ENCODE data around the gene ZFHX3.

ZFHX3 gene

GRCh38 chr16:72841506-72841905, 206.4 kb downstream of the ZFHX3 start:
- H3K27me3 ChIP-seq (ENCODE audit: insufficient read depth, low read length): no peaks in the 10 kb centered on the region

GRCh38 chr16:72840631-72841381, 207.1 kb downstream of the ZFHX3 start:
- peaks cover 16% of the 10 kb centered on the region for H3K4me1 ChIP-seq (ENCODE audit: insufficient read depth, low read length)
- H3K9ac ChIP-seq (ENCODE audit: low read depth, low read length): no peak overlapping the region
- H3K27me3 ChIP-seq (ENCODE audit: insufficient read depth, low read length): no peaks in the 10 kb centered on the region
- H3K9me3 ChIP-seq (ENCODE audit: insufficient read depth, low read depth, low read length): no peaks in the 10 kb centered on the region
- H3K36me3 ChIP-seq (ENCODE audit: insufficient read depth, low read depth, low read length): no peaks in the 10 kb centered on the region
- no peak overlapping the region for H3K27ac ChIP-seq (ENCODE audit: low read length)
- H3K4me3 ChIP-seq (ENCODE audit: low read length): no peak overlapping the region

More at GRCh38 chr16:72841506-72841905, 206.4 kb downstream of the ZFHX3 start:
- Histone ChIP-seq H3K4me3 (ENCODE audit: low read length) (no peak overlapping the region), H3K36me3 (ENCODE audit: insufficient read depth, low read depth, low read length) (no peaks in the 10 kb centered on the region), H3K4me1 (ENCODE audit: insufficient read depth, low read length) (peaks cover 16% of the 10 kb centered on the region), H3K9ac (ENCODE audit: low read depth, low read length) (no peak overlapping the region), H3K27ac (ENCODE audit: low read length) (no peak overlapping the region), H3K9me3 (ENCODE audit: insufficient read depth, low read depth, low read length) (no peaks in the 10 kb centered on the region)

DNA sequence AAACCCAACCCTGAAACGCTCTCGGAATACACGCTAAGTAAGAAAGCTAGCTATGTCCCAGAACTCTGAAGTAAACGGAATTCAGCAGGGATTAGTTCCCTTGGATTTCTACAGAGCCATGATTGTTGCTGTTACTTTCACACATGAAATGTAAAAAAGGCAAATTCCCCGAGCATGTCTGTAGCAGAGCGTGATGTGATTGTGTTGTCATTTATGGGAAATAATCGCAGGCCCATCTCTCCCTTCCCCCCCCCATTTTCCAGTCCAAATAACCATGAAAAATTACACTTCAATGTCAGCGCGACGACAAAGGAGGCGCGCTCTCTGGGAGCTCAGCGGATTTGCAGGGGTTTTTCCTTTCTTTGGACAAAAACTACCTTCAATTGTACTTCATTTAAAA, 209.0 kb downstream of the ZFHX3 start:
- Histone ChIP-seq H3K36me3 (ENCODE audit: insufficient read depth, low read depth, low read length) (no peaks in the 10 kb centered on the region), H3K9ac (ENCODE audit: low read depth, low read length) (no peak overlapping the region), H3K4me3 (ENCODE audit: low read length) (no peak overlapping the region), H3K27me3 (ENCODE audit: insufficient read depth, low read length) (no peaks in the 10 kb centered on the region), H3K27ac (ENCODE audit: low read length) (no peak overlapping the region), H3K4me1 (ENCODE audit: insufficient read depth, low read length) (peaks cover 16% of the 10 kb centered on the region), H3K9me3 (ENCODE audit: insufficient read depth, low read depth, low read length) (no peaks in the 10 kb centered on the region)

DNA sequence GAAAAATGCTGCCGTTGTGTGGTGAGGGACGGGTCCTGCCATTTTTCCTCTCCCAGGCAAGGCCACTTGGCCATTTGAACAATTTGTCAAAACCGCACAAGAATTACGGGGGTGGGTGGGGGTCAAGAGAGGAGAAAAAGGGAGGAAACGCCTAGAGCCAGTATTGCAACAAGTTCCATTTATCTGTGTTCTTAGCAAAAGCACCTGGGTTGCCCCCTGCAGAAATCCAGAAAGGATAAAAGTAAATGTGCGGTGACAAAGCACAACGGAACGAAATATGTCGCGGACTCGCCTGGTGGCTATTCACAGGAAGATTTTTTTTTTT, 209.4 kb downstream of the ZFHX3 start:
- Histone ChIP-seq H3K27ac (ENCODE audit: low read length) (no peak overlapping the region), H3K9me3 (ENCODE audit: insufficient read depth, low read depth, low read length) (no peaks in the 10 kb centered on the region), H3K9ac (ENCODE audit: low read depth, low read length) (no peak overlapping the region), H3K36me3 (ENCODE audit: insufficient read depth, low read depth, low read length) (no peaks in the 10 kb centered on the region), H3K4me1 (ENCODE audit: insufficient read depth, low read length) (peaks cover 16% of the 10 kb centered on the region), H3K27me3 (ENCODE audit: insufficient read depth, low read length) (no peaks in the 10 kb centered on the region), H3K4me3 (ENCODE audit: low read length) (no peak overlapping the region)

GRCh38 chr16:72837846-72838585, 209.9 kb downstream of the ZFHX3 start:
- no peaks in the 10 kb centered on the region for H3K9me3 ChIP-seq (ENCODE audit: insufficient read depth, low read depth, low read length)
- no peaks in the 10 kb centered on the region for H3K27me3 ChIP-seq (ENCODE audit: insufficient read depth, low read length)
- H3K36me3 ChIP-seq (ENCODE audit: insufficient read depth, low read depth, low read length): no peaks in the 10 kb centered on the region
- H3K4me3 ChIP-seq (ENCODE audit: low read length): no peak overlapping the region
- H3K27ac ChIP-seq (ENCODE audit: low read length): no peak overlapping the region
- no peak overlapping the region for H3K9ac ChIP-seq (ENCODE audit: low read depth, low read length)
- H3K4me1 ChIP-seq (ENCODE audit: insufficient read depth, low read length): peaks cover 16% of the 10 kb centered on the region

GRCh38 chr16:72836985-72837384, 210.9 kb downstream of the ZFHX3 start:
- Histone ChIP-seq H3K4me3 (ENCODE audit: low read length) (no peak overlapping the region), H3K9me3 (ENCODE audit: insufficient read depth, low read depth, low read length) (no peaks in the 10 kb centered on the region), H3K27me3 (ENCODE audit: insufficient read depth, low read length) (no peaks in the 10 kb centered on the region), H3K9ac (ENCODE audit: low read depth, low read length) (no peak overlapping the region), H3K4me1 (ENCODE audit: insufficient read depth, low read length) (peaks cover 19% of the 10 kb centered on the region), H3K27ac (ENCODE audit: low read length) (no peak overlapping the region), H3K36me3 (ENCODE audit: insufficient read depth, low read depth, low read length) (no peaks in the 10 kb centered on the region)

DNA sequence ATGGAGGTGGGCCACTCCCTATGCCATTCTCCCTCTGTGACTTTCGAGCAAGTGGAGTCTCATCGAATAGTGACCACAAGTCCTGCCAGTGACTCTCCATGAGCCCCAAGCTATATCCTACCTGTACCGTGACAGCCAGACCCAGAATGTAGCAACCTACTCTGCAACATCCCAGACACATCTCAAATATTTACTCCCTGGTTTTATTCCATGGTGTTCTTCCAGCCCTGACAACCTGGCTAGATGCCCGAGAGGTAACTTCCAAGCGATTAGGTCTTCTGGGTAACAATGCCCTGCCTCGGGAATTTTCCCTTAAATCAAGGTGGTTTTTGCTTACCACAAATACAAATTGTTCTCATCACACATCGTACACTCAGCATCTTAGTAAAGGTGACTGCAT, 211.7 kb downstream of the ZFHX3 start:
- peaks cover 19% of the 10 kb centered on the region for H3K4me1 ChIP-seq (ENCODE audit: insufficient read depth, low read length)
- H3K27me3 ChIP-seq (ENCODE audit: insufficient read depth, low read length): no peaks in the 10 kb centered on the region
- no peak overlapping the region for H3K9ac ChIP-seq (ENCODE audit: low read depth, low read length)
- no peak overlapping the region for H3K4me3 ChIP-seq (ENCODE audit: low read length)
- no peak overlapping the region for H3K27ac ChIP-seq (ENCODE audit: low read length)
- no peaks in the 10 kb centered on the region for H3K36me3 ChIP-seq (ENCODE audit: insufficient read depth, low read depth, low read length)
- no peaks in the 10 kb centered on the region for H3K9me3 ChIP-seq (ENCODE audit: insufficient read depth, low read depth, low read length)

GRCh38 chr16:72835086-72835485, 212.8 kb downstream of the ZFHX3 start:
- H3K27ac ChIP-seq (ENCODE audit: low read length): no peak overlapping the region
- peaks cover 19% of the 10 kb centered on the region for H3K4me1 ChIP-seq (ENCODE audit: insufficient read depth, low read length)
- no peaks in the 10 kb centered on the region for H3K9me3 ChIP-seq (ENCODE audit: insufficient read depth, low read depth, low read length)
- no peak overlapping the region for H3K4me3 ChIP-seq (ENCODE audit: low read length)
- no peaks in the 10 kb centered on the region for H3K36me3 ChIP-seq (ENCODE audit: insufficient read depth, low read depth, low read length)
- H3K27me3 ChIP-seq (ENCODE audit: insufficient read depth, low read length): no peaks in the 10 kb centered on the region
- no peak overlapping the region for H3K9ac ChIP-seq (ENCODE audit: low read depth, low read length)

- no peaks in the 10 kb centered on the region for H3K9me3 ChIP-seq (ENCODE audit: insufficient read depth, low read depth, low read length)
- no peaks in the 10 kb centered on the region for H3K36me3 ChIP-seq (ENCODE audit: insufficient read depth, low read depth, low read length)
- H3K27ac ChIP-seq (ENCODE audit: low read length): no peak overlapping the region
- H3K4me1 ChIP-seq (ENCODE audit: insufficient read depth, low read length): peaks cover 17% of the 10 kb centered on the region
- H3K27me3 ChIP-seq (ENCODE audit: insufficient read depth, low read length): no peaks in the 10 kb centered on the region
- H3K4me3 ChIP-seq (ENCODE audit: low read length): no peak overlapping the region
- no peak overlapping the region for H3K9ac ChIP-seq (ENCODE audit: low read depth, low read length)
These were observed 213.4 kb downstream of the ZFHX3 start for GRCh38 chr16:72834499-72834898.

DNA sequence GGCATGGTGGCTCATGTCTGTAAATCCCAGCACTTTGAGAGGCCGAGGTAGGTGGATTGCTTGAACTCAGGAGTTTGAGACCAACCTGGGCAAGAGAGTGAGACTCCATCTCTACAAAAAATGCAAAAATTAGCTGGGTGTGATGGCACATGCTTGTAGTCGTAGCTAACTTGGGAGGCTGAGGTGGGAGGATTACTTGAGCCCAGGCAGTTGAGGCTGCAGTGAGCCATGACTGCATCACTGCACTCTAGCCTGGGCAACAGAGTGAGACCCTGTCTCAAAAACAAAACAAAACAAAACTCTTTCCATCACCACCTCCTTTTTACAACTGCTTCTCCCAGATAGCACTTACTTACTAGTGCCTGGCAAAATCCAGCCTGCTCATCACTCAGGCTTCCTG, 214.0 kb downstream of the ZFHX3 start:
- H3K36me3 ChIP-seq (ENCODE audit: insufficient read depth, low read depth, low read length): no peaks in the 10 kb centered on the region
- no peak overlapping the region for H3K9ac ChIP-seq (ENCODE audit: low read depth, low read length)
- no peak overlapping the region for H3K4me3 ChIP-seq (ENCODE audit: low read length)
- no peaks in the 10 kb centered on the region for H3K27me3 ChIP-seq (ENCODE audit: insufficient read depth, low read length)
- H3K4me1 ChIP-seq (ENCODE audit: insufficient read depth, low read length): peaks cover 11% of the 10 kb centered on the region
- H3K27ac ChIP-seq (ENCODE audit: low read length): no peak overlapping the region
- no peaks in the 10 kb centered on the region for H3K9me3 ChIP-seq (ENCODE audit: insufficient read depth, low read depth, low read length)

DNA sequence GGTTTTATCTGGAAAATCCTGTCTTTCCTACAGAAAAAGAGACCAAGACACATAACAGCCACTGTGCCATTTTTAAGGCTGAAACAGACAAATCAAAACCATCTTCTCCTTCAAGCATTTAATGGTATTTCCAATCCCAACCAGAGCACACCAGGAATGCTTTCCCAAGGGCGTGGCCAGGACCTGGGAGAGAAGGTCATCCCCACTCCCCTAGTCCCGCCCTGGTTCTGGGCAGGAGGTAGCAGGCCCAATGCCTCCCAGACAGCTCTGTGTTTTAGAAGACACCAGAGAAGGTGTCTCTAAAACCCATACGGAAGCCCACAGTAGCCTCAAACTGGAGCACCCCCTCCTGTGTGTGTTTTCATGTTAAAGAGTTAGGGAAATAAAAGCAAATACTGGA, 214.4 kb downstream of the ZFHX3 start:
- Histone ChIP-seq H3K9ac (ENCODE audit: low read depth, low read length) (no peak overlapping the region), H3K4me3 (ENCODE audit: low read length) (no peak overlapping the region), H3K27ac (ENCODE audit: low read length) (no peak overlapping the region), H3K27me3 (ENCODE audit: insufficient read depth, low read length) (no peaks in the 10 kb centered on the region), H3K4me1 (ENCODE audit: insufficient read depth, low read length) (peaks cover 7% of the 10 kb centered on the region), H3K9me3 (ENCODE audit: insufficient read depth, low read depth, low read length) (no peaks in the 10 kb centered on the region), H3K36me3 (ENCODE audit: insufficient read depth, low read depth, low read length) (no peaks in the 10 kb centered on the region)

DNA sequence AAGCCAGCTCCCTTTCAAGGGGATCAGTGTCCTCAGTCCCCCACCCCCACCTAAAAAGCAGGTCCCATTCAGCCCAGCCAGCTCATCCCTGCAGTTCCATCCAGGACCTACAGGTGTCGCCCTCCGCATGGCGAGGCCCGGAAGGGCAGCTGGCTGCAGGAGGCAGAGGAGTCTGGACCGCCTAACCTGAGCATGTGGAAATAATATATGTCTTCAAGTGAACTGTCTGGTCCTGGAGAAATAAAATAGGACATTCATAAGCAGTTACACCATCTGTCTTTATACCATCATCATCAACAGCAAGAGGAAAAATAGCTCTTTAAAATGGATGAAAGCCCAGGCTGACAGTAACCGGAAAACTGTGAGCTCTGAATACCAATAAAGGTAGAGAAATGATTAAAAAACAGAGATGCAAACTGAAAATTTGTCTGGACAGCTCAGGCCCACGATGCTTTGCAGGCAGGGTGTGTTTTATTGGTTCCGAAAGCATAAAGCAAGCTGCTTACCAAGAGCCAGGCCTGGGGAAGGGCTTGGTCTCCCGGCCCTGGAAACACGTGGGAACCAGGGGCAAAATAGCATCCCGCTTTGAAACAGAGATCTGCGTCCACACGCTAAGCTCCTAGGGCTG, 215.2 kb downstream of the ZFHX3 start:
- no peaks in the 10 kb centered on the region for H3K36me3 ChIP-seq (ENCODE audit: insufficient read depth, low read depth, low read length)
- no peak overlapping the region for H3K4me3 ChIP-seq (ENCODE audit: low read length)
- peaks cover 3% of the 10 kb centered on the region; the same call in 1 of the 2 replicates for H3K4me1 ChIP-seq (ENCODE audit: insufficient read depth, low read length)
- no peaks in the 10 kb centered on the region for H3K9me3 ChIP-seq (ENCODE audit: insufficient read depth, low read depth, low read length)
- H3K27ac ChIP-seq (ENCODE audit: low read length): no peak overlapping the region
- no peak overlapping the region for H3K9ac ChIP-seq (ENCODE audit: low read depth, low read length)
- H3K27me3 ChIP-seq (ENCODE audit: insufficient read depth, low read length): no peaks in the 10 kb centered on the region

Measured in iPS-20b (cell line).